ACC112 (cell line): Measurements from ENCODE around the gene TRMU.

Experiments used
- H2AFZ ChIP-seq: fragments of 200-600 bp; sonication (generic); one replicate; pipeline ENCODE4 v1.6.0; 2017; ENCODE audit warnings: antibody characterized with exemption, low read length; ENCODE audit not compliant: unreplicated experiment
- H3K27ac ChIP-seq: fragments of 200-600 bp; sonication (generic); 2 replicates; pipeline ENCODE4 v1.5.1; 2014; ENCODE audit warnings: low read depth, mild to moderate bottlenecking, antibody characterized with exemption, low read length, moderate library complexity
- H3K27me3 ChIP-seq: fragments of 200-600 bp; sonication (generic); 2 replicates; pipeline ENCODE4 v1.6.1; 2014; ENCODE audit warnings: mild to moderate bottlenecking, antibody characterized with exemption, low read length, moderate library complexity, mixed read lengths; ENCODE audit not compliant: insufficient read depth
- H3K36me3 ChIP-seq: fragments of 200-600 bp; sonication (generic); 2 replicates; pipeline ENCODE4 v1.6.1; 2016; ENCODE audit warnings: mild to moderate bottlenecking, antibody characterized with exemption, low read length, moderate library complexity, mixed read lengths; ENCODE audit not compliant: insufficient read depth
- H3K4me1 ChIP-seq: fragments of 200-600 bp; sonication (generic); one replicate; pipeline ENCODE4 v1.6.1; 2016; ENCODE audit warnings: low read length, mixed read lengths; ENCODE audit not compliant: insufficient read depth, unreplicated experiment, control insufficient read depth
- H3K4me3 ChIP-seq: fragments of 200-600 bp; sonication (generic); 2 replicates; pipeline ENCODE4 v1.5.1; 2014; ENCODE audit warnings: mild to moderate bottlenecking, low read depth, low read length
- H3K79me2 ChIP-seq: fragments of 200-600 bp; sonication (generic); one replicate; pipeline ENCODE4 v1.6.0; 2016; ENCODE audit warnings: low read length; ENCODE audit not compliant: control insufficient read depth, unreplicated experiment, insufficient read depth

TRMU gene

DNA sequence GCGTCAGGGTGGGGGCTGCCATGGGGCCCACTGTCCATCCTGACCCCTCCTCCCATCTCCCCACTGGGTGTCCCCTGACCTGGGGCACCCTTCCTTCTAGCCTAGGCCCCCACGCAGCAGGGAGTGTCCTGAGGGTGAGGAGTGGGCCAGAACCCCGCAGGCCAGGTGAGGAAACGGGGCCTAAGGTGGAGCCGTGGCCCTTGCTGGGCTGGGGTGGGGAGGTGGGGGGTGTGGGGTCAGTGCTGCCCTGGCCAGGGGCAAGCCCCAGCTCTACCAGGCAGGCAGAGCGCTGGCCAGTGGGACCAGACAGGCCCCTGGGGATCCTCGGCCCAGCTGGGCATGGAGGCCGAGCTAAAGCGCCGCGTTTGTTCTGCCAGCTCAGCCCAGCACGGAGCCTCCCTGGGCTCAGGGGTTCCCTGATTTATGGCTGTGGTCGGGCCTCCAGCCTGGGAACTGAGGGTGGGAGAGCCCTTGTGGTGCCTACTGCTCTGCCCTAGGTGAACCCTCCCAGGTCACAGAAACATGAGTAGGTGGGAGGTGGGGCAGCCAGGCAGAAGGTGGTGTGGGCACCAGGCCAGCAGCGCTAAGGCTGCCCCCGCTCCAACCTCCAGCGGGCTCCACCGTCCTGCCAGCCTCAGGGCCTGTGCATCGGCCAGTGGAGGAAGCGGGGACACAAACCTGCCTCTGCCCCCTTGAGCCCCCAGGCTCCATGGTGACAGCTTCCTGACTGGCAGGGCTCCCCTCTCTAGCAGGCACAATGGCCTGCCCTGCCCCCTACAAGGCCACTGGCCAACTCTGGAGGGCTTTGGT, 22.4 kb downstream of the TRMU start:
- no peaks in the 10 kb centered on the region for H3K79me2 ChIP-seq
- H2AFZ ChIP-seq = no peak overlapping the region
- no peak overlapping the region for H3K27ac ChIP-seq
- no peak overlapping the region for H3K4me3 ChIP-seq
- no peaks in the 10 kb centered on the region for H3K27me3 ChIP-seq
- H3K4me1 ChIP-seq = no peaks in the 10 kb centered on the region
- H3K36me3 ChIP-seq = no peaks in the 10 kb centered on the region

DNA sequence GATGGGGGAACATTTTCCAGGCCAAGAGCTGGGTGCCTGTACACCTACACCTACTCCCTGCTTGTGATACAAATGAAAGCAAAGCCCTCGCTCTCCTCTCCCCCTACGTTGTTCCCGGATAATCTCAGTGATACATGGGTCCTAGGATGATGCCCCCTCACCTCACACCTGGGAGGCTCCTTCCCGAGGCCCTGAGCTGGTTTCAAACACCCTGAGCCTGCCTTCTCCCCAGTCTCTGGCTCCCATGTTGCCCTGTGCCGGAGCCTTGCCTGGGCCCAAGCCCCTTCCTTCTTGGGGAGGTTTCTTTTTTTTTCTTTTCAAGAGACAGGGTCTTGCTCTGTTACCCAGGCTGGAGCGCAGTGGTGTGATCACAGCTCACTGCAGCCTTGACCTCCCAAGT, 23.3 kb downstream of the TRMU start:
- Histone ChIP-seq H3K4me3 (no peak overlapping the region), H3K27ac (no peak overlapping the region), H3K4me1 (no peaks in the 10 kb centered on the region), H3K27me3 (no peaks in the 10 kb centered on the region), H3K36me3 (no peaks in the 10 kb centered on the region), H3K79me2 (no peaks in the 10 kb centered on the region), H2AFZ (no peak overlapping the region)

DNA sequence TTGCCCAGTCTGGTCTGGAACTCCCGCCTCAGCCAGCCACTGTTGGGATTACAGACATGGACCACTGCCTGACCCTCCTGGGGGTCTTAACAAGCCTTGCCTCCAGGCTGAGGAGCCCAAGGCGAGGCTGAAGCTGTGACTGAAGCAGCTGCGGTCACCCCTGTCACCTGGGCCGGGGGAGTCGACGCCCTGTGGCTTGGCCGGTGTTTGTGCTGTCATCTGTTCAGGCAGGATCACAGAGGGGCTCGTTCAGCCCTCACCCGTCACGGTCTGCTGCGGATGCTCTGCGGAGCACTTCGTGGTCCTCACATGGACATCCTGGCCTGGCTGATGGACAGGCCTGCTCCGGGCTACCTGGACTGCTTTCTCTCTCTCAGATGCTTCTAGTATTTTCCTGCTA, 23.8 kb downstream of the TRMU start:
- no peak overlapping the region for H2AFZ ChIP-seq
- H3K36me3 ChIP-seq = no peaks in the 10 kb centered on the region
- H3K4me3 ChIP-seq = no peak overlapping the region
- H3K27ac ChIP-seq = no peak overlapping the region
- H3K27me3 ChIP-seq = no peaks in the 10 kb centered on the region
- H3K79me2 ChIP-seq = no peaks in the 10 kb centered on the region
- no peaks in the 10 kb centered on the region for H3K4me1 ChIP-seq

DNA sequence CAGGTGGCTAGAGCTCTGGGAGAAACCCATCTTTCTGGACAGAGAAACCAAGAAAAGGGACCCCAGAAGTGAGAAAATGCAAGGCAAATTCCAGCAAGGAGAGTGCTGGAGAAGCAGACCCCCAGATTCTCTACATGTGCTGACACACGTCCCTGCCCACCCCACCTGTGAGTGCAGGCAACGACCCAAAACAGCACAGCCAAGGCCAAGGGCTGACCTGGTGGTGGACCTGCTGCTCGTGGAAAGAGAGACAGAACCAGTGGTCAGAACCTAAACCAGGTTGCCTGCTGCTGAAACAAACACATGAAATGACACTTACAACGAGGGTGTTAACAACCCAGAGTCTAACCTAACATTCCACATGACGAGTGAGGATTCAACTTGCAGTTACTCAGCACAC, 24.6 kb downstream of the TRMU start:
- no peak overlapping the region for H3K4me3 ChIP-seq
- H3K27me3 ChIP-seq = no peaks in the 10 kb centered on the region
- no peaks in the 10 kb centered on the region for H3K4me1 ChIP-seq
- no peaks in the 10 kb centered on the region for H3K36me3 ChIP-seq
- no peak overlapping the region for H2AFZ ChIP-seq
- H3K27ac ChIP-seq = no peak overlapping the region
- H3K79me2 ChIP-seq = no peaks in the 10 kb centered on the region

DNA sequence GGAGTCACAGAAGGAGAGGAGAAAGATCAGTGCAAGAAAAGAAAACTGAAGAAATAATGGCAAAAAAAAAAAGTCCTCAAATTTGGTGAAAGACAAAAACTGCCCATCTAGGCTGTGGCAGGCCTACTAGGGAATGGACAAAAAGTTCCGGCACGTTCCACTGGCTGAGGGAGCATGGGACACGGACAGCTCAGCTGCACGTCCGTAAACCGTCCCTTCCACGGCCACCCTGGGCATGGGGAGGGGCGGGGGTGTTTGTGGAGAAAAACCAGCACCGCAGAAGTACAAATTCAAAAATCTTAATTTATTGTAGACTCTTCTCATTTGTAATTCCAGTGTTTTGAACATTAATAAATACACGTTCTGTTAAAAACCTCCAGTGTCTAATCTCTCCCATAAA, 25.4 kb downstream of the TRMU start:
- Histone ChIP-seq H3K27ac (no peak overlapping the region), H2AFZ (no peak overlapping the region), H3K36me3 (no peaks in the 10 kb centered on the region), H3K79me2 (no peaks in the 10 kb centered on the region), H3K27me3 (no peaks in the 10 kb centered on the region), H3K4me3 (no peak overlapping the region), H3K4me1 (no peaks in the 10 kb centered on the region)

DNA sequence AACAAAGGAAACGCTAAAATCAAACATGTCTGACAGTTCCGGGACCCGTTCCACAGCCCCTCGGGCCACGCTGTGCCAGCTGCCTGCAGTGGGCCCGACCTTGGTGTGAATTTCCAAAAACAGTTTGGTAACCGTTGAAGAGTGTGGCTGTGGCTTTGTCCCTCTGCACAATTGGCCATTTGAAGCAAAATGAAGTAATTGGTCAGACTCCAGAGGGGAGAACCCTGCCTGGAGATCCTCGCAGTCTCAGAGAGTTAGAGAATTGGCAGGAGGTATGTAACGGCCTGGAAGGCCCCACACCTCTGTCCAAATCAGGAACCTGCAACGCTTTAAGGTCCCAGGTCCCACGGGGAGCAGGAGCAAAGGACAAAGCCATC, 26.3 kb downstream of the TRMU start:
- H3K36me3 ChIP-seq = no peaks in the 10 kb centered on the region
- no peak overlapping the region for H3K27ac ChIP-seq

DNA sequence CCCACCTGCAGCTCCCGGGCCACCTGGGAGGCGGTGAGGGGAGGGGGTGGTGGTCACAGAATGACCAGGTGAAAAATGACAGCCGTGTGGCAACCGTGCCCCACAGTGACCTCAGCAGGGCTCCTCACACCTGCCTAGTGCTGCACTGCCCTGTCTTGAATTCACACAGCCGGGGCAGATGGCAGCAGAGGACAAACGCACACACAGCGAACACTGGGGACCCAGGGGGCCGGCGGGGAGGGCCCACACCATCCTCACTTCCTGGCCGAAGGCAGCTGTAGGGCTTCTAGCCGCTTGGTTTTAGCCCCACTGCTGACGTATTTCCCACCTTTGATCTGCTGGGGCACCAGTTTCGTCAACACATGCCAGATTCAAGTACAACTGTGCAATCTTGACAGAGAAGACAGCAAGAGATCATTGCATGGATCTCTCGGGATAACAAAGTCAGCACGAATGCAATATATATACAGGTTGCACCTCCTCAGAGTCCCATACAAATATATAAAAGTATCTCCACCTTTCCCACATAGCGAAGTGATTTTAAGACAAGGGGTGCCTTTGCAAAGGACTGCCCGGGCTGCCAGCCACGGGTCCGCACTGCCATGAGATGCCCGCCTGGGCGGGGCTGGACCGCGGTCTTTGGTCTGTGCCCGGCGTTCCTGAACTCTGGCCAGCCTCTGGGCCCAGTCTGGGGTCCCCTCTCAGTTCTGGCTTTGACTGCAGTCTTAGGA, 26.9 kb downstream of the TRMU start:
- no peaks in the 10 kb centered on the region for H3K36me3 ChIP-seq
- H3K27me3 ChIP-seq = no peaks in the 10 kb centered on the region
- H3K27ac ChIP-seq = no peak overlapping the region
- H3K79me2 ChIP-seq = no peaks in the 10 kb centered on the region
- H3K4me1 ChIP-seq = no peaks in the 10 kb centered on the region
- H3K4me3 ChIP-seq = no peak overlapping the region
- H2AFZ ChIP-seq = no peak overlapping the region

More for the DNA sequence above, 26.3 kb downstream of the TRMU start:
- no peaks in the 10 kb centered on the region for H3K4me1 ChIP-seq
- no peak overlapping the region for H2AFZ ChIP-seq
- H3K79me2 ChIP-seq = no peaks in the 10 kb centered on the region
- H3K4me3 ChIP-seq = no peak overlapping the region
- H3K27me3 ChIP-seq = no peaks in the 10 kb centered on the region

DNA sequence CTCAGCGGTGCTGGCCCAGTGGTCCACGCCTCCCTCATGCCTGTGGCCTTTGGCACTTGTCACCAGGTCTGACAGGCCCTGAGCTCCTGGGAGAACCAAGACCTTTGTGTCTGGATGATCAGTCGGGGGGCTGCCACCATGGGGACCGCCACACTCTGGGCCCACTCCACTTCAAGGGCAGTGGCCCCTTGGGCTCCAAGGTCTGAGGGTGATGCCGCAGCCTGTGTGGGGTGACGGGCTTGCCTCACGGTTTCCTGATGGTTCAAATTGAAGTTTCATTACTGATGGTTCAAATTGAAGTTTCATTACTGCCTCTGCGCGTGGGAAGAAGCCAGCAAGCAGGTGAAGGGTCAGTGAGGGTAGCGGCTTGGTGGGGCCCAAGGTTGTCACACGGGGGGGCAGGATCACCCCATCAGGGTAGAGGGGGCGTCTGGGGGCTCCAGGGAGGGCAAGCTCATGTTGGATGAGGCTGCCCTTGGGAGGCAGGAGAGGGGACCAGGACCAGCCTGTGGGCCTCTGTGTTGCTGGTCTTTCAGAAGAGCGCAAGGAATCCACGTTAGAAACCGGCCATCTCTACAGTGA, 27.5 kb downstream of the TRMU start:
- Histone ChIP-seq H3K27ac (no peak overlapping the region), H2AFZ (no peak overlapping the region), H3K79me2 (no peaks in the 10 kb centered on the region), H3K27me3 (no peaks in the 10 kb centered on the region), H3K4me1 (no peaks in the 10 kb centered on the region), H3K36me3 (no peaks in the 10 kb centered on the region), H3K4me3 (no peak overlapping the region)

DNA sequence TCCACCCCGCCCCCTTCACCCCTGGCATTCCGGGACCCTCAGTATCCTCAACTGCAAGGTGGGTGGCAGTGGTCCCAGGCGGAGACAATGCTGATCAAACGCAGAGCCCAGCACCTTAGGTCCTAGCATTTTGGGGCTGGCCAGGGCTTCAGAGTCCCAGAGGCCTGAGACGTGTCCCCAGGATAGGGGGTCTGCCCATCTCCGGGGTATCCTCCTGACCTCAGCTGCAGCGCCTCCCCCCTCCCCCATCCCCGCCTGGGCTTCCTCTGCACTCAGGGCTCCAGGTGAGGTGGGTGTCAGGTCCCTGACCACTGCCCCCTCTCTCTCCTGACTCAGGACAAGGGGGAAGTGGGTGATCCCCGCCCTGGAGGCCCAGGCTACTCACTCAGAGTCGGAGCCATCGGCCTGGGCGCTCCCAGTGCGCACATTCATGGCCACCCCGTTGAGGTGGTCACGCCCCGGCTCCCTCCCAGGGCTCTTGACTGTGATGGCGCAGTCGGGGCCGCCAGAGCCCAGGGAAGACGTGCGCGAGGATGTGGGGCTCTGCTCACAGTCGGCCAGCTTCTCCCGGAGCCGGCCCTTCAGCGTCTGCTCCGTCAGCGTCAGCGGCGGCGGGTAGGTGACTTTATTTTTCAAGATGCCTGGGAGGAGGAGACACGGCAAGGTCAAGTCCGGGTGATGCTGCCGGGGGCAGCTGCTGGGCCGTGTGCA, 28.3 kb downstream of the TRMU start:
- H3K27me3 ChIP-seq = no peaks in the 10 kb centered on the region
- no peaks in the 10 kb centered on the region for H3K36me3 ChIP-seq
- no peaks in the 10 kb centered on the region for H3K79me2 ChIP-seq
- no peak overlapping the region for H2AFZ ChIP-seq
- H3K27ac ChIP-seq = no peak overlapping the region
- H3K4me3 ChIP-seq = no peak overlapping the region
- H3K4me1 ChIP-seq = no peaks in the 10 kb centered on the region

DNA sequence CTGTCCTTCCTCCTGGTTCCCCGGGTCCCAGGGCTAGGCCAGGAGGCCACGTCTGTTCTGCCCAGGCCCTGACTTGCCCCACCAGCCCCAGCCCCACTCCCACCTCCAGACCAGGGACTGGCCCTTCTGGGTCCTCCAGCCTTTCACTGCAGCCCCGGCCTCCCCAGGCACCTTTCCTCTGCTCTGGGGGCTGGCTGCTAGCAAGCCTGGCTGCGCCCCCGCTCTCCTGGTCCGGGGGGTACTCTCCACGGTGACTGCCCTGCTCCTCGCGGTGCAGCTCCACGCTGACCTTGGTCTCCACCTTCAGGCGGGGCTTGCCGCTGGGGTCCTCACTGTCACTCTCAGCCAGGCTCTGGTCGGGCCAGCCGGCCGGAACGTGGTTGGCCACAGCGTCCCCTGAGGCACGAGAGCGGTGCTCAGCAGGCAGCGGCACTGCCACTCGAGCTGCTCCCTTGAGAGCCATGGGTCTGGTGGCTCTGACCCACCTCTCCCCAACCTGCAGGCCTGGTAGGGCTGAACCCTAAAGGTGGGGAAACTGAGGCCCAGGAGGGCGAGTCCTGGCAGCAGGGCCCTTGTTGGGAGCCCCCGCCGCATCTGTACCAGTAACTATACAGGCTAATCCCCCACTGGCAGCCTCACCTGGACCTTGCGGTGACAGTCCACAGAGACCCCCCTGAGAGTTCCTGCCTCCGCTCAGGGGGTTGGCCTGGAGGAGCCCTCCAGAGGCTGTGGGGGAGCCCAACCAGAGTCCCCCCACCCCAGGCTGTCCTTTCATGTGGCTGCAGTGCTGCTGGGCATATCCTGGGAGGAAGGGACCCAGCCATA, 29.0 kb downstream of the TRMU start:
- Histone ChIP-seq H3K79me2 (no peaks in the 10 kb centered on the region), H3K4me1 (no peaks in the 10 kb centered on the region), H3K36me3 (no peaks in the 10 kb centered on the region), H3K27me3 (no peaks in the 10 kb centered on the region), H3K27ac (no peak overlapping the region), H2AFZ (no peak overlapping the region), H3K4me3 (no peak overlapping the region)
